ENCODE results near the gene POGK.

DNA sequence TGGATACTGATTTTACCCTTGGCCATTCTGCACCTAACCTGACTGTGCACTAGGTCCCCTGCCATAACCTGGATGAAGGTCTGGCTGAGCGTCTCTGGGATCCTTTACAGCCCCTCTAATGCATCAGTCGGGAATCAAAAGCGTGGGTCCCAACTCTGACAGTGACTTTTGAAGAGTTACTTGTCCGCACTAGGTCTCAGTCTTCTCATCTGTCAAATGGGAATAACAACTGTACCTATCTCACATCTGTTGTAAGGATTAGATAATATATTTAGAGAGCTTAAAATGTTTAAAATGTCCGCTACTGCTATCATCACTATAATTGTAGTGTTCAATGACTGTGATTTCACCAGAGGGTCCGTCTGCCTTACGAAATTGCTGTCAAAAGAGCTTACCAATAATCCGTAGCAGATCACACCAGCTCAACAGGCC lies 36.0 kb downstream of the POGK start:
- TF ChIP-seq POLR2AphosphoS5 (IDR thresholded peaks at IDR 0.05; ENCODE audit: low read depth, low read length): no peak
- TF ChIP-seq SIN3A (IDR thresholded peaks at IDR 0.05; ENCODE audit: borderline replicate concordance, insufficient read depth, low read length): no peak
- no peak for TF ChIP-seq TAF1 (IDR thresholded peaks at IDR 0.05; ENCODE audit: borderline replicate concordance, insufficient read depth, low read length)
